Measurements from ENCODE around the gene CAPN13.

CAPN13 gene

DNA sequence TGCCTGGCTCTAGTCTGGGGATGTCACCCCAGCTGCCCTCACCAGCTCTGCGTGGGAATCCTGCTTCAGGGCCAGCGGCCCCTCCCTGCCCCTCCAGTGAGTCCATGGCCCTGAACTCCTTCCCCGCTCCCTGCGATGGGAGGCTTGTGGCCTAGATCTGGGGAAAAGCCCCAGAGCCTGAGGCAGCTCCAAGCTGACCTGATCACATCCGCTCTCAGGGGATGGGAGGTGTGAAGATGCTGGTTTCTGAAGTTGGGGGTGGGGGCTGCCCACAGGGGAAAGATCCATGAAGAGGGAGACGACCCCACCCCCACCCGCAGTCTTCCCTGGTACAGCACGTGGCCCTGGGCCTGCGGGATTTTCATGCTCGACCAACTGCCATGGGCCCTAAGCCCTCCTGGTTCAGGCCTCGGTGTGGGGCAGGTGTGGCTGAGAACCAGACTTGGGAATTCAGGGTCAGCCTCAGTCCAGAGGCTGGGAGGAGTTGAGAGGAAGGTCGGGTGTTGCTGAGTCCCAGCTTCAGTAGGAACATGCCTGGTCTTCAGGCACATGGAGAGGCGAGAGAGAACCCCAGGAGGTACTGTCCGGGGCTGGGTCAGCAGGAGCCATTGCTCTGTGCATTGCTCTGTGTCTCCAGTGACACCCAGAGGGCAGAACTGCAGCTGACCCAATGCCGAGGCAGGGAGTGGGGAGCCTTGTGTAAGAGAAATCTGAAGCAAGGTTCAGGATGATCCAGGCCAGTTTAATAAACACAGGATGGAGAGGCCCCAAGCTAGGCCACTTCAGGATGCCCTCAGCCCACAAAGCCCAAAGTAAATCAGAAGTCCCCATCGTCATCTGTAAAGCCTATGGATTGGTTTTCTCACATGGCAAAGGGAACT, 115.1 kb downstream of the CAPN13 start:
- no peaks in the 10 kb centered on the region for H3K36me3 ChIP-seq (replicated peaks; ENCODE audit: insufficient read depth, low read length)
- no peak overlapping the region for H2AFZ ChIP-seq (ENCODE audit: low read length)
- no peak overlapping the region for H3K4me2 ChIP-seq (ENCODE audit: low read depth, low read length)
- no peak overlapping the region for H3K27ac ChIP-seq (ENCODE audit: low read length)
- no peaks in the 10 kb centered on the region for H3K27me3 ChIP-seq (replicated peaks; ENCODE audit: insufficient read depth, low read length)
- H3K9me3 ChIP-seq (replicated peaks; ENCODE audit: insufficient read depth, low read length): no peaks in the 10 kb centered on the region
- TF ChIP-seq EZH2phosphoT487 (IDR thresholded peaks at IDR 0.05; ENCODE audit: low read length) (no peak), EZH2 (optimal IDR thresholded peaks at IDR 0.05; ENCODE audit: low read depth, low read length) (no peak)
- TF ChIP-seq, protein P1, sequence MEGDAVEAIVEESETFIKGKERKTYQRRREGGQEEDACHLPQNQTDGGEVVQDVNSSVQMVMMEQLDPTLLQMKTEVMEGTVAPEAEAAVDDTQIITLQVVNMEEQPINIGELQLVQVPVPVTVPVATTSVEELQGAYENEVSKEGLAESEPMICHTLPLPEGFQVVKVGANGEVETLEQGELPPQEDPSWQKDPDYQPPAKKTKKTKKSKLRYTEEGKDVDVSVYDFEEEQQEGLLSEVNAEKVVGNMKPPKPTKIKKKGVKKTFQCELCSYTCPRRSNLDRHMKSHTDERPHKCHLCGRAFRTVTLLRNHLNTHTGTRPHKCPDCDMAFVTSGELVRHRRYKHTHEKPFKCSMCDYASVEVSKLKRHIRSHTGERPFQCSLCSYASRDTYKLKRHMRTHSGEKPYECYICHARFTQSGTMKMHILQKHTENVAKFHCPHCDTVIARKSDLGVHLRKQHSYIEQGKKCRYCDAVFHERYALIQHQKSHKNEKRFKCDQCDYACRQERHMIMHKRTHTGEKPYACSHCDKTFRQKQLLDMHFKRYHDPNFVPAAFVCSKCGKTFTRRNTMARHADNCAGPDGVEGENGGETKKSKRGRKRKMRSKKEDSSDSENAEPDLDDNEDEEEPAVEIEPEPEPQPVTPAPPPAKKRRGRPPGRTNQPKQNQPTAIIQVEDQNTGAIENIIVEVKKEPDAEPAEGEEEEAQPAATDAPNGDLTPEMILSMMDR (IDR thresholded peaks at IDR 0.05; ENCODE audit: low read length): no peak
- no peaks in the 10 kb centered on the region for H3K4me1 ChIP-seq (ENCODE audit: low read length)
- H3K9ac ChIP-seq (ENCODE audit: low read length): no peak overlapping the region
- DNase-seq: no peak
- H4K20me1 ChIP-seq (ENCODE audit: insufficient read depth, low read length): no peaks in the 10 kb centered on the region
- no peaks in the 10 kb centered on the region for H3F3A ChIP-seq (ENCODE audit: insufficient read depth, low read length)
- H3K9me2 ChIP-seq (replicated peaks; ENCODE audit: insufficient read depth, low read length): no peaks in the 10 kb centered on the region
- no peaks in the 10 kb centered on the region for H3K79me2 ChIP-seq (ENCODE audit: low read length)
- H3K4me3 ChIP-seq (ENCODE audit: low read length): no peak overlapping the region

DNA sequence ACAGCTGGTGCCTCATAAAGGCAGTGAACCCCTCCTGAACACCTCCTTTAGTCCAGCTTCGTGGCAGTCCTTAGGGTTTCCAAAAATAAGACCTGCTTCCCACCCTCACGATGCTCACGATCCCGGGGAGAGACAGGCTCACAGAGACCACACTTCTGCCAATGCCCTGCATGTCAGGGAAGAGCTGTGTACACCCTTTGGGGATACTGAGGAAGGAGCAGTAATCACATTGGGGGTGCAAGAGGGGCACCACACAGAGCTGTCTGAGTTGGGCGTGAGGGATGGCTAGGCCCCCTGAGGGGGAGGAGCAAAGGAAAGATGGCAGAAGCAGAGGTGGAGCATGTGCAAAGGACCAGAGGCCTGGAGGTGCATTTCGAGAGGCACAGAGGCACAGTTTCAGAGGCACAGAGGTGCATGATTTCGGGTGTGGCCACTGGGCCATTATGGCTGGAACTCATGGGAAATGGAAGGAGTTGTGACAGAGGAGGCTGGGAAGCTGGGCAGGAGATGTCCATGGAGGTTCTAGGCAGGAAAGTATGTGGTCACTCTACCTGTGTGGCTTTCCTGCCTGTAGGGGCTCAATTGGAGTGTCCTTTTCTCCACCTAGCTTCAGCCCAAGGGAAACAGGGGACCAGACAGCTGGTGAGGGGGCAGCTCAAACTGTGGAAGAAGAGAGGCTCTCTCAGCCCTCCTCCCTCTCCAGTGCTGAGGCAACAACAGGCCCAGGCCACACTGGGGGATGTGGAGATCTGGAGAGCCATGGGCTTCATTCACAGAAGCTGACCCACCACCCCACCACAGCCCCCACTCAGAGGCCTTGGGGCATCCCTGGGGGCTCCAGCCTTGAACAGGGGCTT, 115.9 kb downstream of the CAPN13 start:
- Histone ChIP-seq H3K9ac (ENCODE audit: low read length) (no peak overlapping the region), H3K4me1 (ENCODE audit: low read length) (no peaks in the 10 kb centered on the region), H3K79me2 (ENCODE audit: low read length) (no peaks in the 10 kb centered on the region), H3K36me3 (replicated peaks; ENCODE audit: insufficient read depth, low read length) (no peaks in the 10 kb centered on the region), H3K4me2 (ENCODE audit: low read depth, low read length) (no peak overlapping the region), H3K27ac (ENCODE audit: low read length) (no peak overlapping the region), H3K27me3 (replicated peaks; ENCODE audit: insufficient read depth, low read length) (no peaks in the 10 kb centered on the region), H3K9me3 (replicated peaks; ENCODE audit: insufficient read depth, low read length) (no peaks in the 10 kb centered on the region), H3K4me3 (ENCODE audit: low read length) (no peak overlapping the region), H2AFZ (ENCODE audit: low read length) (no peak overlapping the region), H3F3A (ENCODE audit: insufficient read depth, low read length) (no peaks in the 10 kb centered on the region), H3K9me2 (replicated peaks; ENCODE audit: insufficient read depth, low read length) (no peaks in the 10 kb centered on the region), H4K20me1 (ENCODE audit: insufficient read depth, low read length) (no peaks in the 10 kb centered on the region)
- DNase-seq: no peak
- no peak for TF ChIP-seq EZH2 (optimal IDR thresholded peaks at IDR 0.05; ENCODE audit: low read depth, low read length)
- TF ChIP-seq, protein P1 (IDR thresholded peaks at IDR 0.05; ENCODE audit: low read length): no peak
- no peak for TF ChIP-seq EZH2phosphoT487 (IDR thresholded peaks at IDR 0.05; ENCODE audit: low read length)

DNA sequence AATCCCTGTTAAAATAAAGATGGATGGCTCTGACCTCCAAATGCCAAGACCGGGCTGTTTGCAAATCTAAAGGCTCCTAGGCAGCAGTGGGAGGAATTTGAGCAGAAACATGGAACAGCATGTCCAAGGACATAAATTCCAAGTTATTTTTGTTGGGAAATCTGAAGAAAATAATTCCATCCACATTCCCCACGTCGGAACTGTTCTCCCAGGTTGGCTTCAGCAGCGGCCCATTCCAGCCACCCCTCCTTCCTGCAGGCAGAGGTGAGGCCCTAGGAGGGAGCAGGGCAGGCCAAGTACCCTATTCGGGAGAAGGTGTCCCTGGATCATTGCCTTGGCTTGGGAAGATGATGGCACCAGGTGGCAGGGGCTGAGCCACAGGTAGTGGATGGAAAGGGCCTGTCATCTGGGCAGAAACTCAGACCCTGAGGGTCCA, 117.1 kb downstream of the CAPN13 start:
- Histone ChIP-seq H3K4me2 (ENCODE audit: low read depth, low read length) (no peak overlapping the region), H3K36me3 (replicated peaks; ENCODE audit: insufficient read depth, low read length) (no peaks in the 10 kb centered on the region), H3K9me2 (replicated peaks; ENCODE audit: insufficient read depth, low read length) (no peaks in the 10 kb centered on the region), H3K79me2 (ENCODE audit: low read length) (no peaks in the 10 kb centered on the region), H3K9me3 (replicated peaks; ENCODE audit: insufficient read depth, low read length) (no peaks in the 10 kb centered on the region), H2AFZ (ENCODE audit: low read length) (no peak overlapping the region), H3K9ac (ENCODE audit: low read length) (no peak overlapping the region), H3K27me3 (replicated peaks; ENCODE audit: insufficient read depth, low read length) (no peaks in the 10 kb centered on the region), H3K4me1 (ENCODE audit: low read length) (no peaks in the 10 kb centered on the region), H3F3A (ENCODE audit: insufficient read depth, low read length) (no peaks in the 10 kb centered on the region), H3K27ac (ENCODE audit: low read length) (no peak overlapping the region), H3K4me3 (ENCODE audit: low read length) (no peak overlapping the region), H4K20me1 (ENCODE audit: insufficient read depth, low read length) (no peaks in the 10 kb centered on the region)
- TF ChIP-seq, protein P1 (IDR thresholded peaks at IDR 0.05; ENCODE audit: low read length): no peak
- TF ChIP-seq EZH2phosphoT487 (IDR thresholded peaks at IDR 0.05; ENCODE audit: low read length) (no peak), EZH2 (optimal IDR thresholded peaks at IDR 0.05; ENCODE audit: low read depth, low read length) (no peak)
- no peak for DNase-seq
